ENCODE results near the gene GTF2IRD1.
A peak's percentile ranks its signal among the peaks of the same experiment; 100 is the strongest.
"Not testable (repeated sequence)": the region's sequence is repeated elsewhere in the genome, so short reads cannot be mapped to it uniquely, and the experiment has no call there.

Gene GTF2IRD1

GRCh38 chr7:74453322-74454011, at the start of gene GTF2IRD1:
GTF2IRD1 (plus strand) TSS chr7:74453906; CDS start chr7:74508081, 54,175 bp downstream.
- DNase-seq: peak; percentile 79

DNA sequence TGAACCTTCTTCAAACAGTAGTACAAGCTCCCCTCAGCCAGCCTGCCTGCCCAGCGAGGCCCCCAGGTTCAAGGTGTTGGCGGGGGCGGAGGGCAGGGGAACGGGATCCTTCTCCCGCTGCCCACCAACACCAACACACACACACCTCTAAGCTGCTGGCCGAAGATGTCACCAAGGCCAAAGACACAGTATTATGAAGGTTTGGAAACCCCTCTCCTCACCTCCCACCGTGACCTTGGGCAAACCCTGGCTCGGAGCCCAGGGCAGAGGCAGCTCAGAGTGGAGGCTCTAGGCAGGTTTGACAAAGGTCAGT, 49.4 kb upstream of the GTF2IRD1 start:
- no peak for DNase-seq

- no peak for DNase-seq
These were observed 49.0 kb upstream of the GTF2IRD1 start for GRCh38 chr7:74404741-74405140.

- no peak for DNase-seq
These were observed 48.4 kb upstream of the GTF2IRD1 start for GRCh38 chr7:74405191-74405898.

GRCh38 chr7:74405899-74406512, 47.7 kb upstream of the GTF2IRD1 start:
- DNase-seq: no peak

- no peak for DNase-seq
These were observed 45.7 kb upstream of the GTF2IRD1 start for GRCh38 chr7:74407958-74408357.

GRCh38 chr7:74409571-74409970, 44.1 kb upstream of the GTF2IRD1 start:
- DNase-seq: no peak

GRCh38 chr7:74410772-74411171, 42.9 kb upstream of the GTF2IRD1 start:
- no peak for DNase-seq

DNA sequence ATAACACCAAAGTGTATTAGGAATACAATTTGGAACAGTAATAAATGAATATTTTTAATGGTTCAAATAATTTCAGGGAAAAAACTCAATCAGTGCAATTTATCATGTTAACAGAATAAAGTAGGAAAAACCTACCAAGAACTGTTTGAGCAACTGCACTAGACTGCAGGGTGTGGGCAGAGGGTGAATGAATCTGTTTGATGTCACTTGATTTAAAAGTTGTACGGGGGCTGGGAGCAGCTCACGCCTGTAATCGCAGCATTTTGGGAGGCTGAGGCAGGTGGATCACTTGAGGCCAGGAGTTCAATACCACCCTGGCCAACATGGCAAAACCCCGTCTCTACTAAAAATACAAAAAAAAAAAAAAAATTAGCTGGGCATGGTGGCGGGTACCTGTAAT, 42.1 kb upstream of the GTF2IRD1 start:
- DNase-seq: not testable (repeated sequence)

GRCh38 chr7:74412056-74412455, 41.6 kb upstream of the GTF2IRD1 start:
- DNase-seq: no peak

GRCh38 chr7:74412603-74413002, 41.1 kb upstream of the GTF2IRD1 start:
- no peak for DNase-seq

- not testable (repeated sequence) for DNase-seq
These were observed 38.9 kb upstream of the GTF2IRD1 start for GRCh38 chr7:74414595-74415333.

- DNase-seq: peak; percentile 68
These were observed 36.2 kb upstream of the GTF2IRD1 start for GRCh38 chr7:74417419-74417971.

DNA sequence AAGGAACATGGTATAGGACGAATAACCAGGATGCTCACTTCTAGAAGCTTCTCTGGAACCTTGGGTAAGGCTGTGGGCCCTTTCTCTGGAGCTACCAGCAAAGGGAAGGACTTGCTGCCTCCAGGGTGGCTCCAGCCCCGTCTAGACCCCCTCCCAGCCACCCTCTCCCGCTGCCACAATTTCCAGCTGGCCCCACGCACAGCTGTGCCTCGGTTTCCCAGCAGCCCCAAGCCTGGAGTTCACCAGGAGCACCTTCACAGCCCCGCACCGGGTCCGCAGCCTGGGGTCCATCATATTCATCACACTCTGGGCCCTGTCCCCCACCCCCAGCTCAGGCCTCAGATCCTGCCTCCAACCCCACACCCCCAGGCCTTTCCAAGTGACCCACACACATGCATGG, 35.6 kb upstream of the GTF2IRD1 start:
- no peak for DNase-seq

DNA sequence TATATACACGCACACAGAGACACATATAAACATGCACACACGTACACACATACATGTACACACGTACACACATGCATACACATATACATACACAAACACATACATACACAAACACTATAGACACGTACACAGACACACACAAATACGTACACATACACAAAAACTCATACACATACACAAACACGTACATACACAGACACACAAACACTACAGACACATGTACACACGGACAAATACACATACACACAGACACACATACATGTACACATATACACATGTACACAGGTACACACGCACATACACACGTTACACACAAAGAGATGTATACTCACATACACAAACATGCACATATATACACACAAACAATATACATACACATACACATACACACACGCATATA, 35.2 kb upstream of the GTF2IRD1 start:
- no peak for DNase-seq

GRCh38 chr7:74419232-74419631, 34.5 kb upstream of the GTF2IRD1 start:
- DNase-seq: not testable (repeated sequence)

DNA sequence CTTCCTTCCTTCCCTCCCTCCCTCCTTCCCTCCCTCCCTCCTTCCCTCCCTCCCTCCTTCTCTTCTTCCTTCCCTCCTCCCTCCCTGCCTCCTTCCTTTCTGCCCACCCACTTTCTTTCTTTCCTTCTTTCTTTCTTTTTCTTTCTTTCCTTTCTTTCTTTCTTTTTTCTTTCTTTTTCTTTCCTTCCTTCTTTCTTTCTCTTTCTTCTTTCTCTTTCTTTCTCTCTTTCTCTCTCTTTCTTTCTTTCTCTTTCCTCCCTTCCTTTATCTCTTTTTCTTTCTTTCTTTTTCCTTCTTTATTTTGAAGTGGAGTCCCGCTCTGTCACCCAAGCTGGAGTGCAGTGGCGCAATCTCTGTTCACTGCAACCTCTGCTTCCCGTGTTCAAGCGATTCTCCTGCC, 33.7 kb upstream of the GTF2IRD1 start:
- no peak for DNase-seq

- no peak for DNase-seq
These were observed 29.3 kb upstream of the GTF2IRD1 start for GRCh38 chr7:74424291-74424880.

DNA sequence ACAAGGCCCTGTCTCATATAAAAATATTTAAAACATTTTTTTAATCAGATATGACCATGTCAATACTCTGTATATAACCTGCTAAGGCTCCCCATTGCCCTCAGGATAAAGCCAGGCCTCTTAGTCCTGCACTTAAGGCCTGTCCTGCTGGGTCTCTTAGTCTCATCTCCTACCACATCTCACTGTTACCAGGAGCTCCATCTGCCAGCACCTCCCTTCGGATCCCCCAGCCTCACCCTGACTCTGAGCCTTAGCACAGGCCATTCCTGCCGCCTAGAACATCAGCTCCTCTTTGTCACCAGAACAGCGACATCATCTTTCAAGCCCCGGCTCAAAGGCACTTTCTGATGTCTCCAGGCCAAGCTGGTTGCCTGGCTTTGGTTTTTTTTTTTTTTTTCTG, 25.7 kb upstream of the GTF2IRD1 start:
- no peak for DNase-seq

DNA sequence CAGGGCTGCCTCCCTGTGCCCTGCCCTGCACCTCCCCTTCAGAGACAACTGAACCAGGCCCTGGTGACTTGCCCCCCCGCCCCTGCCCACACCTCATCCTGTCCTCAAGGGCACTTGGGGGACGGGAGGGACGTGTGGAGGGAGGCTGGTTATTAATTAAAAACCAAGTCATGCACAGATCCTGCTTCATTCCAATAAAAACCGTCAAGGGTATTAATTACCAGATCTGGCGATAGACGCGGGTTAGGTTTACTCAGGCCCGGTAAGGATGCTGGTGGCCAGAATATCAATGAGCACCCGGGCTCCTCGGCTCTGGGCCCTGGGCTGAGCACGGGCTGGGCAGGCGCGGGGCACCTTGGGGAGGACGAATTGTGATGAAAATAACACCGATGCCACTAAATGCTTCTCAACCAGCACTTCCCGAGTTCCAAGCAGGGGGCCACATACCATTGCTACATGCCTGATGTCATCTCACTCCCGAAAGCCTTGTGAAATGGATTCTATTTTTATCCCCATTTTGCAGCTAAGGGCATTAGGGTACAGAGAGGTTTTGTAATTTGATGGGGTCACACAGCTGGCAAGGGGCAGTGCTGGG, 24.5 kb upstream of the GTF2IRD1 start:
- DNase-seq: peak; percentile 84

GRCh38 chr7:74430409-74430808, 23.3 kb upstream of the GTF2IRD1 start:
- not testable (repeated sequence) for DNase-seq

GRCh38 chr7:74430961-74431466, 22.7 kb upstream of the GTF2IRD1 start:
- no peak for DNase-seq
